Esophagus squamous epithelium (tissue), 5 donors: ENCODE results near the gene STX8. TPM values are rescaled to one million over a fixed set of nuclear protein-coding genes. Genes with fewer than 3 reads are reported as not detected.

Experiments
- DNase-seq: peaks from one replicate; lab custom pipeline; 2025; lab: John Stamatoyannopoulos, UW
- H3K27ac ChIP-seq, 4 donors: fragments of 200-600 bp; sonication (generic); one replicate each; pipeline ENCODE4 v1.5.1; 2016 to 2019; ENCODE audit warnings: mild to moderate bottlenecking in 1 of 4
- H3K27me3 ChIP-seq, 4 donors: fragments of 200-600 bp; sonication (generic); 1 replicate in 3 of 4; 2 replicates in 1 of 4; pipeline versions ENCODE4 v1.5.1 to v1.6.0; 2017 to 2021; ENCODE audit warnings: antibody characterized with exemption in 1 of 4
- H3K36me3 ChIP-seq, 3 donors: fragments of 200-600 bp; sonication (generic); one replicate each; pipeline ENCODE4 v1.5.1; 2016 to 2019
- H3K4me1 ChIP-seq, 3 donors: fragments of 200-600 bp; sonication (generic); one replicate each; pipeline ENCODE4 v1.5.1; 2017 to 2019
- H3K4me3 ChIP-seq, 4 donors: fragments of 200-600 bp; sonication (generic); 1 replicate in 3 of 4; 2 replicates in 1 of 4; pipeline ENCODE4 v1.5.1; 2016 to 2019; ENCODE audit warnings: mild to moderate bottlenecking in 2 of 4, moderate library complexity in 1 of 4
- H3K9me3 ChIP-seq, 3 donors: fragments of 200-600 bp; sonication (generic); one replicate each; pipeline ENCODE4 v1.5.1; 2016 to 2019
- CTCF ChIP-seq, 6 experiments: fragments of 450-650 bp in 4 of 6; fragments of 200-600 bp in 2 of 6; sonication (generic) in 2 of 6; IDR thresholded peaks; one replicate each; pipeline ENCODE4 v1.5.1; 2016 to 2019; ENCODE audit warnings: antibody characterized with exemption in 6 of 6, mild to moderate bottlenecking in 4 of 6, moderate library complexity in 4 of 6
- POLR2A ChIP-seq, 4 donors: fragments of 450-650 bp; IDR thresholded peaks; one replicate each; pipeline ENCODE4 v1.6.1; 2017; ENCODE audit warnings: antibody characterized with exemption in 4 of 4, mild to moderate bottlenecking in 4 of 4, moderate library complexity in 3 of 4
- WGBS, 2 donors: methylation state at CpG; one replicate each; pipeline ENCODE4 v1.1.5; 2018; 5-methylcytosine and 5-hydroxymethylcytosine counted together
- intact Hi-C: fragments of 100-400 bp; cut with DNase I; formaldehyde crosslinking; loops from one replicate; pipeline ENCODE4 v1.15.0; 2022
- total RNA-seq, 4 donors: library from RNA; depleted of rRNA; stranded (reverse); fragments of >200 nt; gene quantifications; one replicate each; pipeline ENCODE4 v1.1.0, GENCODE V29; 2016
- donor health status: DM: yes; HTN: yes; CAD: no.

The STX8 gene
- total RNA-seq, 4 donors from 2014 or later, result 31.8 to 66.4 (median 46.5) TPM

- Histone ChIP-seq H3K36me3 (peaks cover 0 to 34% (median 4%) of the 10 kb centered on the region in 3 donors), H3K9me3 (no peaks in the 10 kb centered on the region), H3K27me3 (no peaks in the 10 kb centered on the region), H3K4me3 (no peak overlapping the region), H3K4me1 (peaks cover 0 to 13% (median 8%) of the 10 kb centered on the region in 3 donors), H3K27ac (no peak overlapping the region)
- intact Hi-C loops, result loop anchor here (10.0 kb wide), 1 partner anchor 225 kb away; the partner anchor contains the start of gene NTN1
- WGBS, 2 donors, result 79 to 82% methylated on average over 17 to 21 of the region's 21 CpGs
- TF ChIP-seq CTCF (IDR thresholded peaks at IDR 0.05) (no peak), POLR2A (IDR thresholded peaks at IDR 0.05) (no peak)
- no peak for DNase-seq
These were observed 326.2 kb downstream of the STX8 start for GRCh38 chr17:9249245-9249953.

GRCh38 chr17:9247401-9247938, 328.1 kb downstream of the STX8 start:
- peak overlapping the region; percentile 11 to 98 (median 92) for H3K27ac ChIP-seq
- DNase-seq, result no peak
- H3K36me3 ChIP-seq, result peaks cover 0 to 34% (median 4%) of the 10 kb centered on the region in 3 donors
- H3K9me3 ChIP-seq, result no peaks in the 10 kb centered on the region
- H3K4me1 ChIP-seq, result peaks cover 3 to 32% (median 23%) of the 10 kb centered on the region in 3 donors
- TF ChIP-seq CTCF (IDR thresholded peaks at IDR 0.05), result no peak
- TF ChIP-seq POLR2A (IDR thresholded peaks at IDR 0.05), result no peak
- intact Hi-C loops, result loop anchor here (10.0 kb wide), 1 partner anchor 223 kb away; the partner anchor contains the start of gene NTN1
- WGBS, 2 donors, result 87 to 93% methylated on average over 7 to 10 of the region's 21 CpGs
- no peak overlapping the region for H3K4me3 ChIP-seq
- H3K27me3 ChIP-seq, result no peaks in the 10 kb centered on the region

- no peak for DNase-seq
- Histone ChIP-seq H3K36me3 (peaks cover 0 to 28% (median 1%) of the 10 kb centered on the region in 3 donors), H3K4me1 (peaks cover 18 to 62% (median 40%) of the 10 kb centered on the region in 3 donors), H3K4me3 (no peak overlapping the region), H3K27ac (peak overlapping the region; percentile 66 to 98 (median 94)), H3K9me3 (no peaks in the 10 kb centered on the region), H3K27me3 (no peaks in the 10 kb centered on the region)
- 63 to 71% methylated on average over 15 to 16 of the region's 21 CpGs for WGBS, 2 donors
- TF ChIP-seq CTCF (IDR thresholded peaks at IDR 0.05) (no peak), POLR2A (IDR thresholded peaks at IDR 0.05) (no peak)
- intact Hi-C loops, result loop anchor here (10.0 kb wide), 1 partner anchor 220 kb away; the partner anchor contains the start of gene NTN1
These were observed 331.3 kb downstream of the STX8 start for GRCh38 chr17:9244066-9245052.

GRCh38 chr17:9242983-9243382, 332.6 kb downstream of the STX8 start:
- intact Hi-C loops, result loop anchor here (10.0 kb wide), 1 partner anchor 218 kb away; the partner anchor contains the start of gene NTN1
- Histone ChIP-seq H3K4me3 (no peak overlapping the region), H3K36me3 (peaks cover 0 to 19% (median 0%) of the 10 kb centered on the region in 3 donors), H3K4me1 (peaks cover 25 to 75% (median 54%) of the 10 kb centered on the region in 3 donors), H3K27ac (peak overlapping the region; percentile 17 to 98 (median 94)), H3K27me3 (no peaks in the 10 kb centered on the region), H3K9me3 (no peaks in the 10 kb centered on the region)
- 61 to 88% methylated on average over 4 to 7 of the region's 8 CpGs for WGBS, 2 donors
- DNase-seq, result no peak
- TF ChIP-seq POLR2A (IDR thresholded peaks at IDR 0.05), result no peak

- peak overlapping the region; percentile 17 to 98 (median 94) for H3K27ac ChIP-seq
- H3K4me1 ChIP-seq, result peaks cover 25 to 80% (median 55%) of the 10 kb centered on the region in 3 donors
- intact Hi-C loops, result loop anchor here (10.0 kb wide), 1 partner anchor 218 kb away; the partner anchor contains the start of gene NTN1
- no peak for DNase-seq
- H3K9me3 ChIP-seq, result no peaks in the 10 kb centered on the region
- no peak overlapping the region for H3K4me3 ChIP-seq
- H3K36me3 ChIP-seq, result peaks cover 0 to 19% (median 0%) of the 10 kb centered on the region in 3 donors
- WGBS, 2 donors, result 72 to 80% methylated on average over 1 to 5 of the region's 16 CpGs
- H3K27me3 ChIP-seq, result no peaks in the 10 kb centered on the region
- TF ChIP-seq CTCF (IDR thresholded peaks at IDR 0.05) (no peak), POLR2A (IDR thresholded peaks at IDR 0.05) (no peak)
These were observed 333.1 kb downstream of the STX8 start for GRCh38 chr17:9242497-9242881.
